Astrocyte (in vitro differentiated cells and primary cell): Measurements from ENCODE around the gene APBA2. TPM values are rescaled to one million over a fixed set of nuclear protein-coding genes. Genes with fewer than 3 reads are reported as not detected.

Source experiments
- DNase-seq: peaks from one replicate; pipeline ENCODE4 v3.0.0-alpha.2; 2010; ENCODE audit warnings: low read depth
- FAIRE-seq: peaks from 2 replicates; lab custom pipeline; 2011; peaks lifted over from hg19 to GRCh38; lab: Jason Lieb, UNC
- H2AFZ ChIP-seq: 2 replicates; pipeline ENCODE4 v1.6.0; 2012; ENCODE audit warnings: low read depth, low read length, inconsistent platforms
- H3K27ac ChIP-seq: 2 replicates; pipeline ENCODE4 v1.5.1; 2011; ENCODE audit warnings: low read depth, low read length, inconsistent platforms
- H3K27me3 ChIP-seq: 2 replicates; pipeline ENCODE4 v1.6.0; 2011; ENCODE audit warnings: low read length, inconsistent platforms; ENCODE audit not compliant: insufficient read depth
- H3K36me3 ChIP-seq: 2 replicates; pipeline ENCODE4 v1.5.1; 2011; ENCODE audit warnings: low read length, inconsistent platforms; ENCODE audit not compliant: insufficient read depth
- H3K4me1 ChIP-seq: 2 replicates; pipeline ENCODE4 v1.5.1; 2011; ENCODE audit warnings: low read length, inconsistent platforms; ENCODE audit not compliant: insufficient read depth
- H3K4me2 ChIP-seq: 2 replicates; pipeline ENCODE4 v1.6.0; 2012; ENCODE audit warnings: low read length, inconsistent platforms
- H3K4me3 ChIP-seq: 2 replicates; pipeline ENCODE4 v1.5.1; 2011; ENCODE audit warnings: low read depth, mild to moderate bottlenecking, low read length, inconsistent platforms; ENCODE audit not compliant: insufficient read depth
- H3K79me2 ChIP-seq: 2 replicates; pipeline ENCODE4 v1.6.0; 2012; ENCODE audit warnings: mild to moderate bottlenecking, low read length, inconsistent platforms; ENCODE audit not compliant: insufficient read depth
- H3K9ac ChIP-seq: 2 replicates; pipeline ENCODE4 v1.6.0; 2012; ENCODE audit warnings: mild to moderate bottlenecking, low read length, inconsistent platforms
- H3K9me3 ChIP-seq: 2 replicates; pipeline ENCODE4 v1.5.1; 2012; ENCODE audit warnings: low read depth, mild to moderate bottlenecking, low read length, inconsistent platforms; ENCODE audit not compliant: insufficient read depth
- H4K20me1 ChIP-seq: 2 replicates; pipeline ENCODE4 v1.6.0; 2012; ENCODE audit warnings: low read length, inconsistent platforms; ENCODE audit not compliant: insufficient read depth
- H3K27ac Mint-ChIP-seq: one replicate; pipeline ENCODE4 v1.8.0; 2021; ENCODE audit warnings: mild to moderate bottlenecking, mixed read lengths; ENCODE audit not compliant: unreplicated experiment
- H3K27me3 Mint-ChIP-seq: one replicate; pipeline ENCODE4 v1.8.0; 2021; ENCODE audit warnings: low read depth, mixed read lengths; ENCODE audit not compliant: unreplicated experiment
- H3K36me3 Mint-ChIP-seq: one replicate; pipeline ENCODE4 v1.8.0; 2021; ENCODE audit warnings: low read depth, mixed read lengths; ENCODE audit not compliant: unreplicated experiment
- H3K4me1 Mint-ChIP-seq: one replicate; pipeline ENCODE4 v1.8.0; 2021; ENCODE audit warnings: low read depth, mixed read lengths; ENCODE audit not compliant: unreplicated experiment
- H3K4me3 Mint-ChIP-seq: one replicate; pipeline ENCODE4 v1.8.0; 2021; ENCODE audit warnings: mild to moderate bottlenecking, moderate library complexity, mixed read lengths; ENCODE audit not compliant: unreplicated experiment
- H3K9me3 Mint-ChIP-seq: one replicate; pipeline ENCODE4 v1.8.0; 2021; ENCODE audit warnings: mild to moderate bottlenecking, mixed read lengths; ENCODE audit not compliant: unreplicated experiment
- CTCF ChIP-seq: IDR thresholded peaks from 2 replicates; pipeline ENCODE4 v1.5.1; 2011; ENCODE audit warnings: low read depth, mild to moderate bottlenecking, inconsistent platforms, low read length, moderate library complexity; ENCODE audit not compliant: insufficient read depth
- EZH2 ChIP-seq: IDR thresholded peaks from 2 replicates; pipeline ENCODE4 v1.6.1; 2012; ENCODE audit warnings: mild to moderate bottlenecking, low read length, inconsistent platforms; ENCODE audit not compliant: insufficient read depth
- total RNA-seq: library from RNA; stranded (reverse); gene quantifications from 2 replicates; pipeline ENCODE4 v1.2.1, GENCODE V29; 2021

Gene APBA2
- total RNA-seq, 1 donor from 2014 or later = 15.2 TPM

- H3K27me3 Mint-ChIP-seq = no peaks in the 10 kb centered on the region
- H3K36me3 ChIP-seq = no peaks in the 10 kb centered on the region
- no peaks in the 10 kb centered on the region for H3K4me1 ChIP-seq
- TF ChIP-seq EZH2 = no peak
- no peak for TF ChIP-seq CTCF
- no peaks in the 10 kb centered on the region for H3K27me3 ChIP-seq
- H3K9ac ChIP-seq = no peak overlapping the region
- H4K20me1 ChIP-seq = no peaks in the 10 kb centered on the region
- no peak overlapping the region for H3K27ac Mint-ChIP-seq
- no peak for FAIRE-seq
- H3K4me1 Mint-ChIP-seq = peaks cover 9% of the 10 kb centered on the region
- H3K27ac ChIP-seq = no peak overlapping the region
- no peak overlapping the region for H3K4me3 Mint-ChIP-seq
- no peak overlapping the region for H3K4me3 ChIP-seq
- no peak for DNase-seq
- H3K36me3 Mint-ChIP-seq = peaks cover 7% of the 10 kb centered on the region
- no peak overlapping the region for H3K4me2 ChIP-seq
- H2AFZ ChIP-seq = no peak overlapping the region
- H3K79me2 ChIP-seq = no peaks in the 10 kb centered on the region
- H3K9me3 Mint-ChIP-seq = peaks cover 4% of the 10 kb centered on the region
- H3K9me3 ChIP-seq = peaks cover 5% of the 10 kb centered on the region
These were observed 167.2 kb downstream of the APBA2 start for GRCh38 chr15:29053006-29053405.

- H3K4me1 Mint-ChIP-seq = peaks cover 9% of the 10 kb centered on the region
- H3K9ac ChIP-seq = no peak overlapping the region
- no peaks in the 10 kb centered on the region for H3K27me3 ChIP-seq
- no peak overlapping the region for H3K27ac ChIP-seq
- no peak overlapping the region for H3K4me3 Mint-ChIP-seq
- no peak overlapping the region for H2AFZ ChIP-seq
- no peak overlapping the region for H3K4me2 ChIP-seq
- peaks cover 5% of the 10 kb centered on the region for H3K9me3 ChIP-seq
- TF ChIP-seq CTCF (no peak), EZH2 (no peak)
- H3K36me3 ChIP-seq = no peaks in the 10 kb centered on the region
- no peaks in the 10 kb centered on the region for H3K79me2 ChIP-seq
- H3K36me3 Mint-ChIP-seq = peaks cover 7% of the 10 kb centered on the region
- no peaks in the 10 kb centered on the region for H3K27me3 Mint-ChIP-seq
- H4K20me1 ChIP-seq = no peaks in the 10 kb centered on the region
- peaks cover 4% of the 10 kb centered on the region for H3K9me3 Mint-ChIP-seq
- H3K4me1 ChIP-seq = no peaks in the 10 kb centered on the region
- no peak overlapping the region for H3K27ac Mint-ChIP-seq
- no peak for DNase-seq
- FAIRE-seq = no peak
- no peak overlapping the region for H3K4me3 ChIP-seq
These were observed 167.9 kb downstream of the APBA2 start for GRCh38 chr15:29053661-29054131.

GRCh38 chr15:29054171-29055045 lies 168.6 kb downstream of the APBA2 start:
- TF ChIP-seq EZH2 (no peak), CTCF (no peak)
- Histone ChIP-seq H3K9ac (no peak overlapping the region), H4K20me1 (no peaks in the 10 kb centered on the region), H3K79me2 (no peaks in the 10 kb centered on the region), H3K4me1 (no peaks in the 10 kb centered on the region), H3K4me2 (no peak overlapping the region), H3K9me3 (peaks cover 10% of the 10 kb centered on the region), H3K36me3 (no peaks in the 10 kb centered on the region), H3K4me3 (no peak overlapping the region), H2AFZ (no peak overlapping the region), H3K27ac (no peak overlapping the region), H3K27me3 (no peaks in the 10 kb centered on the region)
- Mint-ChIP-seq H3K4me1 (peaks cover 9% of the 10 kb centered on the region), H3K27ac (no peak overlapping the region), H3K9me3 (peaks cover 8% of the 10 kb centered on the region), H3K4me3 (no peak overlapping the region), H3K36me3 (peaks cover 7% of the 10 kb centered on the region), H3K27me3 (no peaks in the 10 kb centered on the region)
- FAIRE-seq (no peak), DNase-seq (no peak)
